Liver (tissue), 9 donors: ENCODE data around the gene KMT2A. TPM values are rescaled to one million over a fixed set of nuclear protein-coding genes. Genes with fewer than 3 reads are reported as not detected.
A peak's percentile ranks its signal among the peaks of the same experiment; 100 is the strongest.

Source experiments
- DNase-seq: peaks from one replicate; pipeline ENCODE4 v3.0.0-alpha.2; 2017; ENCODE audit warnings: low spot score
- H3K27ac ChIP-seq, 2 donors: one replicate each; pipeline ENCODE4 v1.7.0; 2013; ENCODE audit warnings: inconsistent platforms in 2 of 2, low read length in 2 of 2, control low read depth in 1 of 2, low read depth in 1 of 2, mild to moderate bottlenecking in 1 of 2
- H3K27me3 ChIP-seq, 4 donors: one replicate each; pipeline versions ENCODE4 v1.6.1 to v1.7.0; 2013; ENCODE audit warnings: low read length in 3 of 4, inconsistent platforms in 1 of 4, mild to moderate bottlenecking in 1 of 4, moderate library complexity in 1 of 4; ENCODE audit not compliant: control insufficient read depth in 4 of 4, insufficient read depth in 4 of 4
- H3K36me3 ChIP-seq, 4 donors: one replicate each; pipeline versions ENCODE4 v1.6.1 to v1.7.0; 2013; ENCODE audit warnings: low read length in 3 of 4, mild to moderate bottlenecking in 3 of 4, low read depth in 1 of 4, moderate library complexity in 1 of 4; ENCODE audit not compliant: control insufficient read depth in 4 of 4, insufficient read depth in 3 of 4
- H3K4me1 ChIP-seq, 4 donors: one replicate each; pipeline versions ENCODE4 v1.6.1 to v1.7.0; 2013; ENCODE audit warnings: low read length in 3 of 4, mild to moderate bottlenecking in 3 of 4, moderate library complexity in 1 of 4; ENCODE audit not compliant: control insufficient read depth in 4 of 4, insufficient read depth in 4 of 4
- H3K4me3 ChIP-seq, 3 donors: one replicate each; pipeline versions ENCODE4 v1.6.1 to v1.7.0; 2013; ENCODE audit warnings: low read length in 3 of 3, control low read depth in 1 of 3, low read depth in 1 of 3, mild to moderate bottlenecking in 1 of 3
- H3K9ac ChIP-seq, 2 donors: one replicate each; pipeline ENCODE4 v1.7.0; 2013; ENCODE audit warnings: low read length in 2 of 2, mild to moderate bottlenecking in 2 of 2, moderate library complexity in 2 of 2, control low read depth in 1 of 2, low read depth in 1 of 2
- H3K9me3 ChIP-seq, 4 donors: one replicate each; pipeline versions ENCODE4 v1.6.1 to v1.7.0; 2013; ENCODE audit warnings: low read length in 3 of 4; ENCODE audit not compliant: control insufficient read depth in 4 of 4
- CTCF ChIP-seq: fragments of 150-350 bp; IDR thresholded peaks from 2 replicates; pipeline ENCODE4 v1.5.1; 2017; ENCODE audit warnings: improper control_type of control experiment, low read depth, low read length; ENCODE audit not compliant: missing input control
- EGR1 ChIP-seq, 2 donors: IDR thresholded peaks; 2 replicates each; pipeline ENCODE4 v1.6.1; 2016 to 2018; ENCODE audit warnings: antibody characterized with exemption in 2 of 2, low read depth in 2 of 2
- FOXA1 ChIP-seq: IDR thresholded peaks from 2 replicates; pipeline ENCODE4 v1.6.1; 2016; ENCODE audit warnings: antibody characterized with exemption
- FOXA2 ChIP-seq: IDR thresholded peaks from 2 replicates; pipeline ENCODE4 v1.6.1; 2016; ENCODE audit warnings: antibody characterized with exemption
- GABPA ChIP-seq, 2 donors: IDR thresholded peaks in 1 of 2; conservative IDR thresholded peaks in 1 of 2; 2 replicates each; pipeline ENCODE4 v1.6.1; 2016; ENCODE audit warnings: antibody characterized with exemption in 2 of 2, mild to moderate bottlenecking in 1 of 2, moderate library complexity in 1 of 2
- HNF4A ChIP-seq, 2 donors: conservative IDR thresholded peaks; 2 replicates each; pipeline ENCODE4 v1.6.1; 2016; ENCODE audit warnings: antibody characterized with exemption in 2 of 2, mild to moderate bottlenecking in 2 of 2
- HNF4G ChIP-seq: IDR thresholded peaks from 2 replicates; pipeline ENCODE4 v1.6.1; 2016; ENCODE audit warnings: antibody characterized with exemption
- REST ChIP-seq: IDR thresholded peaks from 2 replicates; pipeline ENCODE4 v1.6.1; 2016; ENCODE audit warnings: antibody characterized with exemption, mild to moderate bottlenecking
- SP1 ChIP-seq: IDR thresholded peaks from 2 replicates; pipeline ENCODE4 v1.6.1; 2018; ENCODE audit warnings: antibody characterized with exemption, mild to moderate bottlenecking
- TAF1 ChIP-seq: conservative IDR thresholded peaks from 2 replicates; pipeline ENCODE4 v1.6.1; 2016; ENCODE audit warnings: antibody characterized with exemption, mild to moderate bottlenecking
- YY1 ChIP-seq: IDR thresholded peaks from 2 replicates; pipeline ENCODE4 v1.6.1; 2016; ENCODE audit warnings: antibody characterized with exemption, mild to moderate bottlenecking
- ZBTB33 ChIP-seq: IDR thresholded peaks from 2 replicates; pipeline ENCODE4 v1.6.1; 2016; ENCODE audit warnings: antibody characterized with exemption
- WGBS: extraction: QIAGEN DNeasy Blood & Tissue Kit; methylation state at CpG from one replicate; pipeline ENCODE4 v1.1.7; 2013; 5-methylcytosine and 5-hydroxymethylcytosine counted together
- polyA plus RNA-seq, 2 donors: library from polyadenylated mRNA; stranded (reverse) in 1 of 2; unstranded in 1 of 2; fragments of 200-250 nt in 1 of 2; fragments of >200 nt in 1 of 2; fragmentation: Nextera tagmentation in 1 of 2; extraction: Ambion mirVana in 1 of 2; gene quantifications; one replicate each; pipeline versions ENCODE4 v1.2.1 to v1.2.3, GENCODE V29; 2013 to 2015
- total RNA-seq, 2 donors: library from RNA; depleted of rRNA; stranded (reverse); fragments of >200 nt; gene quantifications; one replicate each; pipeline ENCODE4 v1.2.3, GENCODE V29; 2014
- TF ChIP-seq, protein P1 (sequence below): IDR thresholded peaks from 2 replicates; pipeline ENCODE4 v1.6.1; 2016; ENCODE audit warnings: antibody characterized with exemption
- TF ChIP-seq, protein P2 (sequence below): IDR thresholded peaks from 2 replicates; pipeline ENCODE4 v1.6.1; 2016; ENCODE audit warnings: antibody characterized with exemption
- donor health status: healthy.
- donor health status: healthy.
- donor health status: healthy.
- donor health status: healthy.
- donor health status: healthy.

The KMT2A gene
- total and polyA plus RNA-seq, 4 donors, result 4.3 to 27.9 (median 12.9) TPM

DNA sequence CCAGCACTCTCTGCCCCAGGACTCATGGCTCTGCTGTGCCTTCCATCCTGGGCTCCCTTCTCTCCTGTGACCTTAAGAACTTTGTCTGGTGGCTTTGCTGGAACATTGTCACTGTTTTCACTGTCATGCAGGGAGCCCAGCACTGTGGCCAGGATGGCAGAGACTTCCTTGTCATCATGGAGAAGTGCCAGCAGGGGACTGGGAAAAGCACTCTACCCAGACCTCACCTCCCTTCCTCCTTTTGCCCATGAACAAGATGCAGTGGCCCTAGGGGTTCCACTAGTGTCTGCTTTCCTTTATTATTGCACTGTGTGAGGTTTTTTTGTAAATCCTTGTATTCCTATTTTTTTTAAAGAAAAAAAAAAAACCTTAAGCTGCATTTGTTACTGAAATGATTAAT lies 88.1 kb downstream of the KMT2A start:
- H3K36me3 ChIP-seq, result peaks cover 5 to 22% (median 14%) of the 10 kb centered on the region in 4 donors
- H3K9ac ChIP-seq, result no peak overlapping the region
- peak; percentile 6 for TF ChIP-seq CTCF
- TF ChIP-seq HNF4A (conservative IDR thresholded peaks at IDR 0.05), result no peak
- no peak for DNase-seq
- no peaks in the 10 kb centered on the region for H3K27me3 ChIP-seq
- H3K27ac ChIP-seq, result peak overlapping the region; percentile 38 to 45
- no peak overlapping the region for H3K4me3 ChIP-seq
- peaks cover 17 to 80% (median 67%) of the 10 kb centered on the region in 4 donors for H3K4me1 ChIP-seq
- no peaks in the 10 kb centered on the region for H3K9me3 ChIP-seq

DNA sequence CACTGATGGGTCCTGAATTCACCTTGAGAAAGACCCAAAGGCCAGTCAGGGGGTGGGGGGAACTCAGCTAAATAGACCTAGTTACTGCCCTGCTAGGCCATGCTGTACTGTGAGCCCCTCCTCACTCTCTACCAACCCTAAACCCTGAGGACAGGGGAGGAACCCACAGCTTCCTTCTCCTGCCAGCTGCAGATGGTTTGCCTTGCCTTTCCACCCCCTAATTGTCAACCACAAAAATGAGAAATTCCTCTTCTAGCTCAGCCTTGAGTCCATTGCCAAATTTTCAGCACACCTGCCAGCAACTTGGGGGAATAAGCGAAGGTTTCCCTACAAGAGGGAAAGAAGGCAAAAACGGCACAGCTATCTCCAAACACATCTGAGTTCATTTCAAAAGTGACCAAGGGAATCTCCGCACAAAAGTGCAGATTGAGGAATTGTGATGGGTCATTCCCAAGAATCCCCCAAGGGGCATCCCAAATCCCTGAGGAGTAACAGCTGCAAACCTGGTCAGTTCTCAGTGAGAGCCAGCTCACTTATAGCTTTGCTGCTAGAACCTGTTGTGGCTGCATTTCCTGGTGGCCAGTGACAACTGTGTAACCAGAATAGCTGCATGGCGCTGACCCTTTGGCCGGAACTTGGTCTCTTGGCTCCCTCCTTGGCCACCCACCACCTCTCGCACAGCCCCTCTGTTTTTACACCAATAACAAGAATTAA lies 88.6 kb downstream of the KMT2A start:
- Histone ChIP-seq H3K27ac (peak overlapping the region; percentile 38 to 45), H3K4me1 (peaks cover 20 to 80% (median 68%) of the 10 kb centered on the region in 4 donors), H3K4me3 (no peak overlapping the region), H3K9me3 (no peaks in the 10 kb centered on the region), H3K36me3 (peaks cover 5 to 22% (median 14%) of the 10 kb centered on the region in 4 donors), H3K27me3 (no peaks in the 10 kb centered on the region), H3K9ac (no peak overlapping the region)
- TF ChIP-seq CTCF (no peak), FOXA1 (no peak), REST (no peak), HNF4G (no peak), HNF4A (conservative IDR thresholded peaks at IDR 0.05) (no peak), SP1 (no peak), YY1 (no peak)
- DNase-seq, result no peak
- WGBS, result 71% methylated on average over 6 of the region's 6 CpGs

DNA sequence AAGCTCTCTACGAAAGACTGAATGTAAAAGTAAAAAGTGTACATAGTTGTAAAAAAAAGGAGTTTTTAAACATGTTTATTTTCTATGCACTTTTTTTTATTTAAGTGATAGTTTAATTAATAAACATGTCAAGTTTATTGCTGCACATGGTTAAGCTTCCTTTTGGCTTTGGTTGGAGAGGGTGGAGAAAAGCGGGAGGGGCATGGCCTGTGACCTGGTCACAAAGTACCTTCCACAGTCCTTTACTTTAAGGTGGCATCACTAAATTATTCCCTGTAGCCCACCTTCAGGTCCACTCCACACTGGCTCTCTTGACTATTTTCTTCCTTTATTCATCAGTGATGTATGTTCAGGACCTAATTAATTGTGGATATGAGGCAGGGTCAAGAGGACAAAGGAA lies 90.4 kb downstream of the KMT2A start:
- no peaks in the 10 kb centered on the region for H3K27me3 ChIP-seq
- H3K9me3 ChIP-seq, result no peaks in the 10 kb centered on the region
- peak overlapping the region in 1 of 3 donors; percentile 84 for H3K4me3 ChIP-seq
- peaks cover 20 to 78% (median 69%) of the 10 kb centered on the region in 4 donors for H3K4me1 ChIP-seq
- peak overlapping the region; percentile 74 to 85 for H3K27ac ChIP-seq
- H3K36me3 ChIP-seq, result peaks cover 3 to 12% (median 6%) of the 10 kb centered on the region in 4 donors
- H3K9ac ChIP-seq, result peak overlapping the region in 1 of 2 donors; percentile 85
- DNase-seq, result no peak
- 37% methylated on average over 2 of the region's 2 CpGs for WGBS
- TF ChIP-seq GABPA (IDR thresholded peaks at IDR 0.05 in 1 of 2, conservative IDR thresholded peaks at IDR 0.05 in 1 of 2) (no peak), ZBTB33 (no peak), EGR1 (IDR thresholded peaks at IDR 0.05; ENCODE audit: low read depth in 2 of 2) (peak in 1 of 2 donors; percentile 28), HNF4A (conservative IDR thresholded peaks at IDR 0.05) (peak; percentile 73 to 79), SP1 (no peak), FOXA2 (no peak), TAF1 (no peak)
- TF ChIP-seq, protein P1, sequence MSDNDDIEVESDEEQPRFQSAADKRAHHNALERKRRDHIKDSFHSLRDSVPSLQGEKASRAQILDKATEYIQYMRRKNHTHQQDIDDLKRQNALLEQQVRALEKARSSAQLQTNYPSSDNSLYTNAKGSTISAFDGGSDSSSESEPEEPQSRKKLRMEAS, result no peak
- TF ChIP-seq, protein P2, sequence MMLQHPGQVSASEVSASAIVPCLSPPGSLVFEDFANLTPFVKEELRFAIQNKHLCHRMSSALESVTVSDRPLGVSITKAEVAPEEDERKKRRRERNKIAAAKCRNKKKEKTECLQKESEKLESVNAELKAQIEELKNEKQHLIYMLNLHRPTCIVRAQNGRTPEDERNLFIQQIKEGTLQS, result no peak
